ENCODE results near the gene OR10A2.
"Not testable (repeated sequence)": the region's sequence is repeated elsewhere in the genome, so short reads cannot be mapped to it uniquely, and the experiment has no call there.

- not testable (repeated sequence) for TF ChIP-seq CTCF (IDR thresholded peaks at IDR 0.05; ENCODE audit: low read depth, low read length); EZH2phosphoT487 (IDR thresholded peaks at IDR 0.05; ENCODE audit: low read depth)
These were observed 41.9 kb downstream of the OR10A2 start for GRCh38 chr11:6904804-6905203.

Data from OCI-LY3 (cell line).